Measurements from ENCODE around the gene ACTRT3. TPM values are rescaled to one million over a fixed set of nuclear protein-coding genes. Genes with fewer than 3 reads are reported as not detected.

Gene ACTRT3
- total RNA-seq, 1 donor from 2014 or later = 3.7 TPM

DNA sequence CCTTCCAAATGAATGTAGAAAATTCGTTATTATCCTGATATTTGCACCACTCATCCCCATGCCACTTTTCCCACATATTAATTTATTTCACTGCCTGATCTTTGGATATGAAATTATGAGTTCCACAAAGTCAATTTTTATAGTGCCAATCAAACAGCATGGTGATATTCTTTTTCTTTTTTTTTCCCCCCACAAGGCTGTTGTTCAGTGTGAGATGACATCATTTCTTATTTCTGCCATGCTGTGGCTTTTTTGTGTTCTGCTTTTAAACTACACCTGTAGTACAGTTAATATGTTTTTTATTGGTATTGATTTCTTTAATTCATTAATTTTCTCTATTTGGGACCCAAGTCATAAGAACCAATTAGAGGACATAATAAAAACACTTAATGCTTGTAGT, 18.4 kb upstream of the ACTRT3 start:
- FAIRE-seq (no peak), DNase-seq (ENCODE audit: low read depth) (no peak)
- H3K27me3 ChIP-seq (ENCODE audit: insufficient read depth, low read length) = no peaks in the 10 kb centered on the region
- no peaks in the 10 kb centered on the region for H4K20me1 ChIP-seq (ENCODE audit: insufficient read depth, low read length)
- H3K27ac ChIP-seq (ENCODE audit: low read depth, low read length) = no peak overlapping the region
- Mint-ChIP-seq H3K9me3 (ENCODE audit: unreplicated experiment) (no peaks in the 10 kb centered on the region), H3K36me3 (ENCODE audit: low read depth, unreplicated experiment) (peaks cover 3% of the 10 kb centered on the region), H3K4me1 (ENCODE audit: low read depth, unreplicated experiment) (peaks cover 8% of the 10 kb centered on the region), H3K4me3 (ENCODE audit: unreplicated experiment) (no peak overlapping the region), H3K27ac (ENCODE audit: unreplicated experiment) (no peak overlapping the region), H3K27me3 (ENCODE audit: low read depth, unreplicated experiment) (no peaks in the 10 kb centered on the region)
- H3K4me2 ChIP-seq (ENCODE audit: low read length) = no peak overlapping the region
- peaks cover 7% of the 10 kb centered on the region for H3K4me1 ChIP-seq (ENCODE audit: insufficient read depth, low read length)
- TF ChIP-seq EZH2 (IDR thresholded peaks at IDR 0.05; ENCODE audit: insufficient read depth, low read length) = no peak
- TF ChIP-seq, protein P1, sequence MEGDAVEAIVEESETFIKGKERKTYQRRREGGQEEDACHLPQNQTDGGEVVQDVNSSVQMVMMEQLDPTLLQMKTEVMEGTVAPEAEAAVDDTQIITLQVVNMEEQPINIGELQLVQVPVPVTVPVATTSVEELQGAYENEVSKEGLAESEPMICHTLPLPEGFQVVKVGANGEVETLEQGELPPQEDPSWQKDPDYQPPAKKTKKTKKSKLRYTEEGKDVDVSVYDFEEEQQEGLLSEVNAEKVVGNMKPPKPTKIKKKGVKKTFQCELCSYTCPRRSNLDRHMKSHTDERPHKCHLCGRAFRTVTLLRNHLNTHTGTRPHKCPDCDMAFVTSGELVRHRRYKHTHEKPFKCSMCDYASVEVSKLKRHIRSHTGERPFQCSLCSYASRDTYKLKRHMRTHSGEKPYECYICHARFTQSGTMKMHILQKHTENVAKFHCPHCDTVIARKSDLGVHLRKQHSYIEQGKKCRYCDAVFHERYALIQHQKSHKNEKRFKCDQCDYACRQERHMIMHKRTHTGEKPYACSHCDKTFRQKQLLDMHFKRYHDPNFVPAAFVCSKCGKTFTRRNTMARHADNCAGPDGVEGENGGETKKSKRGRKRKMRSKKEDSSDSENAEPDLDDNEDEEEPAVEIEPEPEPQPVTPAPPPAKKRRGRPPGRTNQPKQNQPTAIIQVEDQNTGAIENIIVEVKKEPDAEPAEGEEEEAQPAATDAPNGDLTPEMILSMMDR (IDR thresholded peaks at IDR 0.05; ENCODE audit: insufficient read depth, low read depth, low read length) = no peak
- no peak overlapping the region for H3K4me3 ChIP-seq (ENCODE audit: insufficient read depth, low read depth, low read length)
- no peaks in the 10 kb centered on the region for H3K79me2 ChIP-seq (ENCODE audit: insufficient read depth, low read length)
- no peaks in the 10 kb centered on the region for H3K9me3 ChIP-seq (ENCODE audit: insufficient read depth, low read depth, low read length)
- H2AFZ ChIP-seq (ENCODE audit: low read depth, low read length) = no peak overlapping the region
- no peak overlapping the region for H3K9ac ChIP-seq (ENCODE audit: low read length)
- H3K36me3 ChIP-seq (ENCODE audit: insufficient read depth, low read length) = peaks cover 38% of the 10 kb centered on the region

DNA sequence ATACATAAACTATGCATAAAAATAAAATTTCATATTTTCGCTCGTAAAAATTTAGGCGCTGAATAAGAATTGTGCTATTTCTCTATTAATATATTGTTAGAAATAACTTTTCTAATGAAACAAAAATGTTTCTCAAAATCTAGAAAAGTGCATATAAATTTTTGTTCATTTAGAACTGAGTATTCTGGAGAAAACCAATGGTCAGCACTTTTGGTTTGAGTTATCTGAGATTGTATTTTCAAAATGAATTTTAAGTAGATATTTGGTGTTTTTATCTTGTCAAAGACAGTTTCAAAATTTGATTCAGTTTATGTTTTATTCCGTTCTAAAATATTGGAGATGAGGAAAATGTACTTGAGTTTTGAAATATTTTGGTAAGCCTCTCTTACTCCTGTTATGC, 17.8 kb upstream of the ACTRT3 start:
- no peak for TF ChIP-seq EZH2 (IDR thresholded peaks at IDR 0.05; ENCODE audit: insufficient read depth, low read length)
- TF ChIP-seq, protein P1 (IDR thresholded peaks at IDR 0.05; ENCODE audit: insufficient read depth, low read depth, low read length) = no peak
- H3K79me2 ChIP-seq (ENCODE audit: insufficient read depth, low read length) = no peaks in the 10 kb centered on the region
- peaks cover 45% of the 10 kb centered on the region for H3K36me3 ChIP-seq (ENCODE audit: insufficient read depth, low read length)
- H3K27me3 Mint-ChIP-seq (ENCODE audit: low read depth, unreplicated experiment) = no peaks in the 10 kb centered on the region
- H3K9me3 Mint-ChIP-seq (ENCODE audit: unreplicated experiment) = no peaks in the 10 kb centered on the region
- peaks cover 7% of the 10 kb centered on the region for H3K4me1 ChIP-seq (ENCODE audit: insufficient read depth, low read length)
- no peak overlapping the region for H3K27ac ChIP-seq (ENCODE audit: low read depth, low read length)
- H4K20me1 ChIP-seq (ENCODE audit: insufficient read depth, low read length) = no peaks in the 10 kb centered on the region
- no peak overlapping the region for H3K4me3 ChIP-seq (ENCODE audit: insufficient read depth, low read depth, low read length)
- no peak overlapping the region for H3K9ac ChIP-seq (ENCODE audit: low read length)
- no peak overlapping the region for H2AFZ ChIP-seq (ENCODE audit: low read depth, low read length)
- no peak overlapping the region for H3K4me2 ChIP-seq (ENCODE audit: low read length)
- H3K9me3 ChIP-seq (ENCODE audit: insufficient read depth, low read depth, low read length) = no peaks in the 10 kb centered on the region
- no peak for DNase-seq (ENCODE audit: low read depth)
- H3K27ac Mint-ChIP-seq (ENCODE audit: unreplicated experiment) = no peak overlapping the region
- H3K4me3 Mint-ChIP-seq (ENCODE audit: unreplicated experiment) = no peak overlapping the region
- H3K27me3 ChIP-seq (ENCODE audit: insufficient read depth, low read length) = no peaks in the 10 kb centered on the region
- FAIRE-seq = no peak
- H3K4me1 Mint-ChIP-seq (ENCODE audit: low read depth, unreplicated experiment) = peaks cover 8% of the 10 kb centered on the region
- peaks cover 2% of the 10 kb centered on the region for H3K36me3 Mint-ChIP-seq (ENCODE audit: low read depth, unreplicated experiment)

DNA sequence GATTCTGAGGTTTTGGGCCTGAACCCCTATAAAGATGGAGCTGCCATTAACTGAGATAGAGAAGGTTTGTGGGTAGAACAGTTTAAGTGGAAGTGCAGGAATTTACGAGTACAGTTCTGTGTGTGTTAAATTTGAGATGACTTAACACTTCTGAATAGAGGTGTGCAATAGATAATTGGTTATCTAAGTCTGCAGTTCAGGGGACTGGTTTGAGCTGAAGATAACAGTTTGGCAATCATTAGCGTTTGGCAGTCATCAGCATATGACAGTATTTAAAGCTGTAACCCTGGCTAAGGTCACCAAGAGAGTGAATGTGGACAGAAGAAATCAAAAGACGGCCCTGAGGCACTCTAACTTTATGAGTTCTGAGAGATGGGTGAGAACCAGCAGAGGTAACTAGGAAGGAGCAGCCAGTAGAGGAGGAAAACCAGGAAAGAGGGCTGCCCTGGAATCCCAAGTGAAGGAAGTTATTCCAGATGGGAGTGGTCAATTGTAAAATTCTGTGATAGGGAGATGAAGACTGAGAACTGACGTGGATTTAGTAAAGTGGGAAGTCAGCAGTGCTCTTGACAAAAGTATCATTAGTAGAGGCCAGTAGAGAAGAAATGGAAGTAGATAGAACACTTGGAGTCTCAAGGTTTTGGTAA, 12.0 kb upstream of the ACTRT3 start:
- no peaks in the 10 kb centered on the region for H3K4me1 Mint-ChIP-seq (ENCODE audit: low read depth, unreplicated experiment)
- Histone ChIP-seq H3K27me3 (ENCODE audit: insufficient read depth, low read length) (no peaks in the 10 kb centered on the region), H3K36me3 (ENCODE audit: insufficient read depth, low read length) (peaks cover 76% of the 10 kb centered on the region), H3K27ac (ENCODE audit: low read depth, low read length) (no peak overlapping the region), H2AFZ (ENCODE audit: low read depth, low read length) (no peak overlapping the region), H4K20me1 (ENCODE audit: insufficient read depth, low read length) (peaks cover 36% of the 10 kb centered on the region), H3K9ac (ENCODE audit: low read length) (no peak overlapping the region), H3K4me3 (ENCODE audit: insufficient read depth, low read depth, low read length) (no peak overlapping the region), H3K4me2 (ENCODE audit: low read length) (no peak overlapping the region), H3K9me3 (ENCODE audit: insufficient read depth, low read depth, low read length) (no peaks in the 10 kb centered on the region), H3K79me2 (ENCODE audit: insufficient read depth, low read length) (peaks cover 46% of the 10 kb centered on the region), H3K4me1 (ENCODE audit: insufficient read depth, low read length) (no peaks in the 10 kb centered on the region)
- no peak for TF ChIP-seq EZH2 (IDR thresholded peaks at IDR 0.05; ENCODE audit: insufficient read depth, low read length)
- TF ChIP-seq, protein P1 (IDR thresholded peaks at IDR 0.05; ENCODE audit: insufficient read depth, low read depth, low read length) = no peak
- H3K9me3 Mint-ChIP-seq (ENCODE audit: unreplicated experiment) = no peaks in the 10 kb centered on the region
- no peak overlapping the region for H3K4me3 Mint-ChIP-seq (ENCODE audit: unreplicated experiment)
- peaks cover 5% of the 10 kb centered on the region for H3K36me3 Mint-ChIP-seq (ENCODE audit: low read depth, unreplicated experiment)
- DNase-seq (ENCODE audit: low read depth) = no peak
- no peak for FAIRE-seq
- peak overlapping the region; percentile 11 for H3K27ac Mint-ChIP-seq (ENCODE audit: unreplicated experiment)
- H3K27me3 Mint-ChIP-seq (ENCODE audit: low read depth, unreplicated experiment) = no peaks in the 10 kb centered on the region
